Right forelimb (tissue), 1 donor: Measurements from ENCODE around the gene SPINK1.
"Not testable (repeated sequence)": the region's sequence is repeated elsewhere in the genome, so short reads cannot be mapped to it uniquely, and the experiment has no call there.

ENCODE experiments used
- DNase-seq: peaks from one replicate; pipeline ENCODE4 v3.0.0-alpha.2; 2018

The SPINK1 gene

GRCh38 chr5:147803926-147804325 is 27.5 kb downstream of the SPINK1 start:
- no peak for DNase-seq

GRCh38 chr5:147803161-147803560 is 28.3 kb downstream of the SPINK1 start:
- not testable (repeated sequence) for DNase-seq

- DNase-seq: no peak
Measured at GRCh38 chr5:147801461-147801860, 30.0 kb downstream of the SPINK1 start.

GRCh38 chr5:147800491-147800890 is 31.0 kb downstream of the SPINK1 start:
- DNase-seq: no peak

- no peak for DNase-seq
Measured at GRCh38 chr5:147796556-147797308, 34.7 kb downstream of the SPINK1 start.

- no peak for DNase-seq
Measured at GRCh38 chr5:147791181-147791580, 40.3 kb downstream of the SPINK1 start.

- DNase-seq: no peak
Measured at GRCh38 chr5:147789820-147790219, 41.7 kb downstream of the SPINK1 start.

GRCh38 chr5:147788023-147788422 is 43.4 kb downstream of the SPINK1 start:
- no peak for DNase-seq

GRCh38 chr5:147786142-147786541 is 45.3 kb downstream of the SPINK1 start:
- DNase-seq: no peak

- DNase-seq: no peak
Measured at GRCh38 chr5:147784146-147784987, 47.1 kb downstream of the SPINK1 start.

- peak; percentile 90 for DNase-seq
Measured at GRCh38 chr5:147782110-147783028, 49.1 kb downstream of the SPINK1 start, which contains the start of gene JAKMIP2. Gene JAKMIP2 (minus strand): TSS chr5:147782728. CDS start chr5:147671806, 110,922 bp downstream.

- DNase-seq: no peak
Measured at GRCh38 chr5:147780924-147781573, 50.4 kb downstream of the SPINK1 start.

- no peak for DNase-seq
Measured at GRCh38 chr5:147779694-147780093, 51.8 kb downstream of the SPINK1 start.

GRCh38 chr5:147776989-147777388 is 54.5 kb downstream of the SPINK1 start:
- no peak for DNase-seq
